Thoracic aorta (tissue), 2 donors: Measurements from ENCODE around the gene HLA-DMA. TPM values are rescaled to one million over a fixed set of nuclear protein-coding genes. Genes with fewer than 3 reads are reported as not detected.

Source experiments
- ATAC-seq: fragments of 150-250 bp; one replicate; pipeline ENCODE4 v1.8.0; 2017; ENCODE audit warnings: low read depth; ENCODE audit not compliant: insufficient number of reproducible peaks, low FRiP score
- DNase-seq: peaks from one replicate; pipeline ENCODE4 v3.0.0-alpha.2; 2020; ENCODE audit warnings: low spot score
- H3K27ac ChIP-seq, 2 donors: fragments of 200-600 bp; sonication (generic); 1 replicate in 1 of 2; 2 replicates in 1 of 2; pipeline ENCODE4 v1.5.1; 2016; ENCODE audit warnings: mild to moderate bottlenecking in 2 of 2, moderate library complexity in 2 of 2
- H3K27me3 ChIP-seq: fragments of 200-600 bp; sonication (generic); replicated peaks from 2 replicates; pipeline ENCODE4 v1.6.0; 2016; ENCODE audit warnings: mild to moderate bottlenecking; ENCODE audit not compliant: insufficient read depth
- H3K36me3 ChIP-seq: fragments of 200-600 bp; sonication (generic); one replicate; pipeline ENCODE4 v1.5.1; 2016
- H3K4me1 ChIP-seq, 2 donors: fragments of 200-600 bp; sonication (generic); 1 replicate in 1 of 2; 2 replicates in 1 of 2; pipeline versions ENCODE4 v1.5.1 to v1.6.0; 2016; ENCODE audit warnings: low read depth in 2 of 2, mild to moderate bottlenecking in 1 of 2; ENCODE audit not compliant: control insufficient read depth in 1 of 2
- H3K4me3 ChIP-seq: fragments of 200-600 bp; sonication (generic); 2 replicates; pipeline ENCODE4 v1.5.1; 2016; ENCODE audit warnings: mild to moderate bottlenecking
- H3K9me3 ChIP-seq: fragments of 200-600 bp; sonication (generic); 2 replicates; pipeline ENCODE4 v1.5.1; 2016
- total RNA-seq, 2 donors: library from RNA; depleted of rRNA; stranded (reverse); fragments of >200 nt; gene quantifications; one replicate each; pipeline versions ENCODE4 v1.1.0 to v1.2.3, GENCODE V29; 2016
- TF ChIP-seq, protein P1 (sequence below): fragments of 200-600 bp; sonication (generic); IDR thresholded peaks from one replicate; pipeline ENCODE4 v1.5.1; 2019; ENCODE audit warnings: antibody characterized with exemption

HLA-DMA gene
- total RNA-seq, 2 donors from 2014 or later: 41.7 to 53.2 TPM

DNA sequence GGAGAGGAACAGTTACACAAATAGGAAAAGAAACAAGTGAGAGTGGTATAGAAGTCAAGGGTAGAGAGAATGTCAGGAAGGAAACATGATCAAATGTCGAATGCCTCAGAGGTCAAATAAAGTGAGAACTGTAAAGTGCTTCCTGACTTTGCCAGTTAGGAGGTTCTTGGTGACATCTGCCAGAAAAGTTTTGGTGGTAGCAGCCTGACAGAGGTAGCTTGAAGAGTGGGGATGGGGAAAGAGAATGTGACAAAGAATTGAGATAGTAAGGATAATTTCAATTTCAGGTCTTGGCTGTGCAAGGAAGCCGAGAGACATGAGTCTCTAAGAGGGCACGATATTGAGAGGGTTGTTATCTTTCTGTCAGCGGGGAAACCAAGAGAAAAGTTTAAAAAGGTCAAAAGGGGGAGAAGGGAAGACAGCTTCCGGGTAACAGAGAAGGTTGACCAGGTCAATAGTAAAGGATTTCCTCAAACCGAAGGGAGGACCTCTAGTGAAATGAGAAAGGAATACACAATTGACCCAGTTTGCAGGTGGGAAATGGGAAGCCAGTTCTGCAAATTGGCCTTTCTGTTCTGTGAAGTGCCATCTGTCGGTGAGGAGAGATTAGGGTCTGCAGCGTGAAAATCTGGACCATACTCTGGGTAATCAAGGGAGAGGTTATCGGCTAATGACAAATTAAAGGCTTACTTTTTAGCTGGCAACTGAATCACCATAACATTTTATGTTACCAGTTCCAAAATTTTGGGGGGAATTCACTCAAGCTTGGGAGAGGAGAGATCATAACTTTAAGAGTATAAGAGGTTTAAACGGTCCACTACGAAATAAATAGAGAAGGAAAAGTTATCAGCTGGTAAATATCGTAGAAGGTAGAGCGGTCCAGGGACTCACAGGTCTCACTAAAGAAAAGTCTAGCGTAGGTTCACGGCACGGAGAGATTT is 14.5 kb upstream of the HLA-DMA start:
- DNase-seq (no peak), ATAC-seq (no peak)
- H3K36me3 ChIP-seq: peaks cover under 1% of the 10 kb centered on the region
- H3K27ac ChIP-seq: peak overlapping the region; percentile 99 to 100
- no peaks in the 10 kb centered on the region for H3K27me3 ChIP-seq
- peak overlapping the region; percentile 86 for H3K4me3 ChIP-seq
- peaks cover 14 to 21% of the 10 kb centered on the region in 2 donors for H3K4me1 ChIP-seq
- TF ChIP-seq, protein P1, sequence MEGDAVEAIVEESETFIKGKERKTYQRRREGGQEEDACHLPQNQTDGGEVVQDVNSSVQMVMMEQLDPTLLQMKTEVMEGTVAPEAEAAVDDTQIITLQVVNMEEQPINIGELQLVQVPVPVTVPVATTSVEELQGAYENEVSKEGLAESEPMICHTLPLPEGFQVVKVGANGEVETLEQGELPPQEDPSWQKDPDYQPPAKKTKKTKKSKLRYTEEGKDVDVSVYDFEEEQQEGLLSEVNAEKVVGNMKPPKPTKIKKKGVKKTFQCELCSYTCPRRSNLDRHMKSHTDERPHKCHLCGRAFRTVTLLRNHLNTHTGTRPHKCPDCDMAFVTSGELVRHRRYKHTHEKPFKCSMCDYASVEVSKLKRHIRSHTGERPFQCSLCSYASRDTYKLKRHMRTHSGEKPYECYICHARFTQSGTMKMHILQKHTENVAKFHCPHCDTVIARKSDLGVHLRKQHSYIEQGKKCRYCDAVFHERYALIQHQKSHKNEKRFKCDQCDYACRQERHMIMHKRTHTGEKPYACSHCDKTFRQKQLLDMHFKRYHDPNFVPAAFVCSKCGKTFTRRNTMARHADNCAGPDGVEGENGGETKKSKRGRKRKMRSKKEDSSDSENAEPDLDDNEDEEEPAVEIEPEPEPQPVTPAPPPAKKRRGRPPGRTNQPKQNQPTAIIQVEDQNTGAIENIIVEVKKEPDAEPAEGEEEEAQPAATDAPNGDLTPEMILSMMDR: no peak
- no peaks in the 10 kb centered on the region for H3K9me3 ChIP-seq

DNA sequence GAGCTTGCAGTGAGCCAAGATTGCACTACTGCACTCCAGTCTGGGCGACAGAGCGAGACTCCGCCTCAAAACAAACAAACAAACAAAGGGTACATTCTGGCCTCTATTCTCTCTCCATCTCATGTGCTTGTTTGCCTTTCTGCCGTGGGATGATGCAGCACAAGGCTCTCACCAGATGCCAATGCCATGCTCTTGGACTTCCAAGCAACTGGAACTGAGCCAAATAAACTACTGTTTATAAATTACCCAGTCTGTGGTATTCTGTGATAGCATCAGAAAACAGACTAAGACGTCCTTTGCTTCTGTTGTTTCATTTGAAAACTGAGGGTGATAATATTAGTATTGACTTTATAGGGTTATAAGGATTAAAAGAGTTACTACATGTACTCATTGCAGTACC is 11.9 kb upstream of the HLA-DMA start:
- no peaks in the 10 kb centered on the region for H3K9me3 ChIP-seq
- ATAC-seq (no peak), DNase-seq (no peak)
- H3K4me1 ChIP-seq: peaks cover 14 to 21% of the 10 kb centered on the region in 2 donors
- H3K36me3 ChIP-seq: no peaks in the 10 kb centered on the region
- no peak overlapping the region for H3K4me3 ChIP-seq
- H3K27me3 ChIP-seq: no peaks in the 10 kb centered on the region
- H3K27ac ChIP-seq: no peak overlapping the region
- TF ChIP-seq, protein P1: no peak

DNA sequence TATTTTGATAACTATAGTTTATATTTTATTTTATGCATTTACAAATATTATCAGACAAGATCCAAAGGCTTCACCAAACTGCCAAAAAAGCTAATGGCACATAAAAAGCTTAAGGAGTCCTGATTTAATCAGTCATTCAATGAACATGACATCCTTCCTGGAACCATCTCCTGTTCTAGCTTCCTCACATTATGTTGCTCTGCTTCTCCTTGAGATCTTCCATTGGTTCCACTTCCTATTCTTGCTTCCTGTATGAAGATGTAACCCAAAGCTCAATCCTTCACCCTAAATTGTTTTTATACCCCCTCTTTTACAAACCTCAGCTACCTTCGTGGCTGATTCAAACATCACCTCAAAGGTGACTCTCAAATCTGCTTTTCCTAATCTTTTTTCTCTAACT is 11.0 kb upstream of the HLA-DMA start:
- peaks cover 14 to 21% of the 10 kb centered on the region in 2 donors for H3K4me1 ChIP-seq
- no peaks in the 10 kb centered on the region for H3K27me3 ChIP-seq
- no peak overlapping the region for H3K27ac ChIP-seq
- no peak overlapping the region for H3K4me3 ChIP-seq
- no peaks in the 10 kb centered on the region for H3K9me3 ChIP-seq
- no peak for DNase-seq
- no peak for ATAC-seq
- TF ChIP-seq, protein P1: no peak
- H3K36me3 ChIP-seq: no peaks in the 10 kb centered on the region

DNA sequence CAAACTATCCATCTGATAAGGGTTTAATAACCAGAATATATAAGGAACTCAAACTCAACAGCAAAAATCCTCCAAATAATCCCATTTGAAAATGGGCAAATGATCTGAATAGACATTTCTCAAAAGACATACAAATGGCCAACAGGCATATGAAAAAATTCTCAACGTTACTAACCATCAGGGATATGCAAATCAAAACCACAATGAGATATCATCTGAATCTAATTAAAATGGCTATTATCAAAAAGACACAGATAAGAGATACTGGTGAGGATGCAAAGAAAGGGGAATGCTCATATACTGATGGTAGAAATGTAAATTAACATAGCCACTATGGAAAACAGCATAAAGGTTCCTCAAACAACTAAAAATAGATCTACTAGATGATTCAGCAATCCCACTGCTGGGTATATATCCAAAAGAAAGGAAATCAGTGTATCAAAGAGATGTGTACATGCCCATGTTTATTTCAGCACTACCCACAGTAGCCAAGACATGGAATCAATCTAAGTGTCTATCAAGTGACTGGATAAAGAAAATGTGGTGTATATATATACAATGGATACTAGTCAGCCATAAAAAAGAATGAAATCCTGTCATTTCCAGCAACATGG is 9.4 kb upstream of the HLA-DMA start:
- ATAC-seq: no peak
- Histone ChIP-seq H3K4me3 (no peak overlapping the region), H3K9me3 (no peaks in the 10 kb centered on the region), H3K27ac (no peak overlapping the region), H3K4me1 (peaks cover 12 to 18% of the 10 kb centered on the region in 2 donors), H3K36me3 (no peaks in the 10 kb centered on the region), H3K27me3 (no peaks in the 10 kb centered on the region)
- DNase-seq: no peak
- TF ChIP-seq, protein P1: no peak

DNA sequence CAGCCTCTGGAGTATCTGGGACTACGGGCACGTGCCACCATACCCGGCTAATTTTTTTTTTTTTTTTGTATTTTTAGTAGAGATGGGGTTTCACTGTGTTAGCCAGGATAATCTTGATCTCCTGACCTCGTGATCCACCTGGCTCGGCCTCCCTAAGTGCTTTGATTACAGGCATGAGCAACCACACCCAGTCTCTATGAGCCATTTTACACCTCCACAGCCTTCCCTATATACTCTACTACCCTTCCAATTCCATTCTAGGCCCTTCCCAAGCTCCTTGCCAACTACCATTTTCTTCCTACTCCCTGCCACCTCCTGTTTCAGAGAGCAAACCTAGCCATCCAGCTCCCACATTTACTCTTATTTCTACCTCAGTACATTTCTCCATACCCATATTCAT is 7.7 kb upstream of the HLA-DMA start:
- TF ChIP-seq, protein P1: no peak
- Histone ChIP-seq H3K9me3 (no peaks in the 10 kb centered on the region), H3K4me3 (no peak overlapping the region), H3K27ac (no peak overlapping the region), H3K4me1 (peaks cover 0 to under 1% of the 10 kb centered on the region in 2 donors), H3K27me3 (no peaks in the 10 kb centered on the region), H3K36me3 (no peaks in the 10 kb centered on the region)
- ATAC-seq (no peak), DNase-seq (no peak)
